ENCODE results near the gene SNCA.

DNA sequence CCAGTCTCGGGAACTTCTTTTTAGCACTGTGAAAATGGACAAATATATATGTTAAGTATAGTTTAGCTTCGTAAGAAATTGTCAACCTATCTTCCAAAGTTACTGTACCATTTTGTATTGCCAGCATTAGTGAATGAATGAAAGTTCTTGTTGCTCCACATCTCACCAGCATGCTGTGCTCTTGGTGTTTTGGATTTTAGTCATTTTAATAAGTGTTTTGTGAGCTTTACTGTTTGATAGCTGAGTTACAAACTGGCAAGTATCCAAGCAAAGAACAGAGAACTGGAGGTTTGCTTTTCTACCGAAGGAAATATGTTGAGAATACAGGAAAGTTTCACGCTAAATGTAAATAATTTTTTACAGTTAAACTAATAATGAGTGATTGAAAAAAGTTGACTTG is 33.0 kb downstream of the SNCA start:
- no peak for TF ChIP-seq YY1 (IDR thresholded peaks at IDR 0.05; ENCODE audit: insufficient read depth, insufficient read length)
- no peak for TF ChIP-seq ZNF274 (IDR thresholded peaks at IDR 0.05; ENCODE audit: low read depth, low read length)
- no peak for TF ChIP-seq SUZ12 (IDR thresholded peaks at IDR 0.05; ENCODE audit: extremely low read depth, insufficient read depth, insufficient read length)

Data from NT2/D1 (cell line).